GM18505 (cell line): ENCODE data around the gene CATSPERZ.

Source experiments
- ATAC-seq: cut with Tn5 transposase; IDR thresholded peaks from one replicate; pipeline ENCODE4 v1.9.1; 2021; ENCODE audit not compliant: unreplicated experiment
- POLR2A ChIP-seq: IDR thresholded peaks from 4 replicates; pipeline ENCODE4 v1.6.1; 2011; ENCODE audit warnings: borderline replicate concordance; ENCODE audit not compliant: insufficient read depth, insufficient read length; ENCODE audit errors: extremely low read depth

CATSPERZ gene

GRCh38 chr11:64258946-64259532, 41.1 kb upstream of the CATSPERZ start:
- ATAC-seq: no peak
- TF ChIP-seq POLR2A: no peak

DNA sequence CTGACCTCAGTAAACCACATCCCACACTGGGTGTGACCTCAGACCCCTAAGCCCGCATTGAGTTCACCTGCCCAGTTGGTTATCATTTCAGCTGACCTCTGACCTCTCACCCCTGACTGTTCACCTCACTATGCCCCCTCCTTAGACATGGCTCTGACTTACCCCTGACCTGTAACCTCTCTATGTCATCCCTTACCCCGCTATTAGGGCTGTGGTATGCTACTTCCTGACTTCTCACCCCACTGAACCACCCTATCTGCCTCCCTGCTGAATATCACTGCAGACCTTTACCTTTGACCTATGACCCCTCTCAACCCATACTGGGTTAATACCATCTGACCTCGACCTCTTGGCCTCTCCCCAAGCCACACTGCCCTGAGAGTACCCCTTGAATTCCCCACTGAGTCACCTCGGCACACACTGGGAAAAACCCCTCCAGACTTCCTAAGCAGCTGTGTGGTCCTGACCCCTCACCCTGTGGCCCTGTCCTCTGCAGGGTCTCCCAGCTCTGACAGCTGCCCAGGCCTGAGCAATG, 40.6 kb upstream of the CATSPERZ start:
- TF ChIP-seq POLR2A: no peak

GRCh38 chr11:64260147-64260708, 39.9 kb upstream of the CATSPERZ start:
- no peak for TF ChIP-seq POLR2A
- no peak for ATAC-seq

More for the DNA sequence above, 40.6 kb upstream of the CATSPERZ start:
- no peak for ATAC-seq

GRCh38 chr11:64261556-64262080, 38.5 kb upstream of the CATSPERZ start:
- no peak for ATAC-seq
- TF ChIP-seq POLR2A: no peak

DNA sequence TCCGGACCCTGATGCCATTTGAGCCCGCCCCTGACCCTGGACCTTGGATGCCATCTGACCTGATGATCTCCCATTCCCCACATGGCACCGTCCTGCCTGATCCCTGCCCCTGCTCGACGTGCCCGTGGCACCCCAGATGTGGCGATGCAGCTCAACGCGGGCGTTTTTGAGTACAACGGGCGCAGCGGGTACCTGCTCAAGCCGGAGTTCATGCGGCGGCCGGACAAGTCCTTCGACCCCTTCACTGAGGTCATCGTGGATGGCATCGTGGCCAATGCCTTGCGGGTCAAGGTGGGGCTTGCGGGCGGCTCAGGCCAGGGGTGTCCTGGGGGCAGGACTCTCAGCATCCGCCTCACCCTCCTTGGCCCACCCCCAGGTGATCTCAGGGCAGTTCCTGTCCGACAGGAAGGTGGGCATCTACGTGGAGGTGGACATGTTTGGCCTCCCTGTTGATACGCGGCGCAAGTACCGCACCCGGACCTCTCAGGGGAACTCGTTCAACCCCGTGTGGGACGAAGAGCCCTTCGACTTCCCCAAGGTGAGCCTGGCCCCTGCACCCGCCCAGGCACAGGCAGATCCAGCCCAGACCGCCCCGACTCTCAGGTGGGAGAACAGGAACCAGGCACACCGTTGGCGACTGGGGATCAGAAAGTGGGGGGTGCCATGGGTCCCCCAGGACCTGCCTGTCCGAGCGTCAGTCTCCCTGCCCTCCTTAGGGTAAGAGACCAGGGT, 37.7 kb upstream of the CATSPERZ start:
- no peak for TF ChIP-seq POLR2A
- ATAC-seq: no peak

DNA sequence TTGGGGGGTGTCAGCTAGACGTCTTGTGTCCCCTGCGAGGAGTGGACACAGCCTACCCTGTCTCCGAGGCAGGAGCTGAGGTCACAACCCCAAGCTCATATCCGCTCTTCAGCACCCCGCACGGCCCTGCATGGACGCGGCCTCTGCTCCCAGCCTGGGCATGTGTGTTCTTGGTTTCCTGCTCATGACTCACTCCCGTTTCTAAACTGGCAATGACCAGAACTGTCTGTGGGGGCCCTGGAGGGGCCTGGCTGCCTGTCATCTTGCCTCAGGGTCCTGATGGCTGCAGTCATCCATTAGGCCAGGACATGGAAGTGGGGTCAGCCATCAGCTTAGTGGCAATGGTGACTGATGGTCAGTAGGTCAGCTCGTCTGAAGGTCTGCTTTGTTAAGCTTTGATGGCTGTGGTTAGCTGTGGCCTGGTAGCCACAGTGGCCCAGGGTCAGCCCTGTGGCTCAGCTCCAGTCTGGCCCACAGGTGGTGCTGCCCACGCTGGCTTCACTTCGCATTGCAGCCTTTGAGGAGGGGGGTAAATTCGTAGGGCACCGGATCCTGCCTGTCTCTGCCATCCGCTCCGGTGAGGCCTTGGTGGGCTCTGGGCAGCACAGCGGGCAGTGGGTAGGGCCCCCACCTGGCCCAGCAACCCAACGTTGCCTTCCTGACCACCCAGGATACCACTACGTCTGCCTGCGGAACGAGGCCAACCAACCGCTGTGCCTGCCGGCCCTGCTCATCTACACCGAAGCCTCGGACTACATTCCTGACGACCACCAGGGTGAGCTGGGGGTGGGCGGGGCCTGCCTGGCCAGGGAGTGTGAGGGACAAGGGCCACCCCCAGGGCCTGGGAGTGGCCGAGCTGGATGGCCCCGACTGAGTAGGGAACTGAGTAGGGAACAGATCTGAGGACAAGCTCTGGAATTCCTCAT, 36.9 kb upstream of the CATSPERZ start:
- no peak for ATAC-seq
- TF ChIP-seq POLR2A: no peak

GRCh38 chr11:64263947-64264317, 36.2 kb upstream of the CATSPERZ start:
- no peak for TF ChIP-seq POLR2A
- no peak for ATAC-seq

- no peak for TF ChIP-seq POLR2A
- ATAC-seq: no peak
These were observed 35.7 kb upstream of the CATSPERZ start for GRCh38 chr11:64264371-64264852.

- no peak for ATAC-seq
- no peak for TF ChIP-seq POLR2A
These were observed 34.7 kb upstream of the CATSPERZ start for GRCh38 chr11:64265176-64266160.

DNA sequence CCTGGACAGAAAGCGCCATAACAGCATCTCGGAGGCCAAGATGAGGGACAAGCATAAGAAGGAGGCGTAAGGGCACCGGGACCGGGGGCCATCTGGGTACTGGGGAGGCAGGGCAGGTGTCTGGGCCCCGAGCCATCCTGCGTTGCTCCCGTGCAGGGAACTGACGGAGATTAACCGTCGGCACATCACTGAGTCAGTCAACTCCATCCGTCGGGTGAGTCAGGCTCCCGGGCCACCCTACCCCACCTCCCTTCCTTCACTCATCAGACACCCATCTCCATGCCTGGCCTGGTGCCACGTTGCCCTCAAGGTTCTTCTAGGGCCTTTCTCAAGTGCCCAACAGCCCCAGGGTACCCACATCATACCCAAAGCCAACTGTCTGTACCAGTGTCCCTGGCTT, 33.8 kb upstream of the CATSPERZ start:
- no peak for TF ChIP-seq POLR2A
- ATAC-seq: no peak

- no peak for ATAC-seq
- no peak for TF ChIP-seq POLR2A
These were observed 32.8 kb upstream of the CATSPERZ start for GRCh38 chr11:64267207-64267945.

GRCh38 chr11:64268025-64268892, 31.9 kb upstream of the CATSPERZ start:
- no peak for ATAC-seq

More at GRCh38 chr11:64268025-64268892, 31.9 kb upstream of the CATSPERZ start:
- TF ChIP-seq POLR2A: no peak
